ENCODE results near the gene ZSWIM4.

The ZSWIM4 gene

DNA sequence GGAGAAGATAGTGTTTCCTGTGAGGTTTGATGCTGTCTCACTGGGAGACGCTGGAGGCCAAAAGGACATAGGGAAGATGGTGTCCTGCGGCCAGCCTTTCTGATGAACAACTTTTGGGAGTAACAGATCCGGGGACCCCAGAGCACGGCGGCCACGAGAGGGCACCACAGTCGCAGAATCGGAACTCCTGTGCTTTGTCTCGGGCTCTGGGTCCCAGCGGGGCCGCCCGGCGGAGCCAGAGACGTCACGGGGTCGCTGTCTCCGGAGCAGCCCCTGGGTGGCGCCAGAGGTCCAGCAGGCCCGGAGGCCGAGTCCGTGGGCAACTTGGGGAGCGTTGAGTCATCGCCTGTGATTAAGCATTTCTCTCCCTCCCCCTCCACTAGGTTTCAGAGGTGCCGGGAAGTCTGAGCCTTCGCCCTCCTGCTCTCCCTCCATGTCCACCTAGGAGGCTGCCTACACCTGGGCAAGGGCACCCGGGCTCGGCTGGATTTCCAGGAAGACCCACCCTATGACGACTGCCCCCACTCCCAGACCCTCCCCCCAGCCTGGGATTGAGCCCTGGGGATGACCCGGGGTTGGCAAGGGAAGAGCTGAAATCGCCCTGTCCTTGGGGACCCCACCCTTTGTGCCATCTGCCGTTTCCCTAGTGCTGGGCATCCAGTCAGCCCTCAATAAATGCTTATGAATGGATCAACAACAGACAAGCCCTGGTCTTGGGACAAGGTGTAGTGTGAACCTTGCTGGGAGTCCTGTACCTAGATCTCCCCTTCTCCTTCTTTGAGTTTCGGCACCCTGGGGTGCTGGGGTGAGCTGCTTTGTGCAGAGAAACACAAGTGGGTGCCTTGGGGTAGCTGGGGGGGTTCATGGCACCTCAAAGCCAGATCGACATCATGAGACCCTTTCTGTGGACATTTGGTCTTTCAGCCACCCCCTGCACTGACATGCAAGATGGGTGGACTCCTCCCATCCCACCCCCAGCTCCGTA is 85.1 kb downstream of the ZSWIM4 start:
- peak; percentile 96 for DNase-seq

DNA sequence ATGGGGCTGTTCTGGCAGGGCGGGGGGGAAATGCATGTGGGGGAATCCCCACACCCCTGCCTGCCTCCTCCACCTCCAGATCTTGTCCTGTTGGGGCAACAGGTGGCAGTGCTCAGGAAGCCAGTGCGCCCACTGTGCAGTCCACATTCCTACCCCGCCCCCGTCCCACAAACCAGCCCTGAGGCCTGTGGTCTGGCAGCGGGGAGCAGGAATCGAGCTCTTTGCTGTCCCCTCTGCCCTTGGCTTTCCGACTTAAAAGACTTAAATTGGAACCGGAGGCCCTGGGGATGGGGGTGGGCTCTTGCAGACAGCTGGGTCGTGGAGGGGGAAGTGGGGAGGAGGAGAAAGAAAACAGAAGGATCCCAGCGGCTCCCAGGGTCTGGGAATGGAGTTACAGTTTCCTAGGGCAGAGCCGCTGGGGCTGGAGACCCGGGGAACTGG is 86.0 kb downstream of the ZSWIM4 start:
- no peak for DNase-seq
